C4-2B (cell line): ENCODE measurements around the gene TLNRD1.
"Not testable (repeated sequence)": the region's sequence is repeated elsewhere in the genome, so short reads cannot be mapped to it uniquely, and the experiment has no call there.

ENCODE experiments used
- H3K27ac ChIP-seq: fragments of 450-650 bp; 2 replicates; pipeline ENCODE4 v1.5.1; 2017
- ZFX ChIP-seq: fragments of 450-650 bp; IDR thresholded peaks from 2 replicates; pipeline ENCODE4 v1.6.1; 2017
- TF ChIP-seq, protein P1 (sequence below): fragments of 450-650 bp; conservative IDR thresholded peaks from 2 replicates; pipeline ENCODE4 v1.5.1; 2017; ENCODE audit warnings: mild to moderate bottlenecking

The TLNRD1 gene

DNA sequence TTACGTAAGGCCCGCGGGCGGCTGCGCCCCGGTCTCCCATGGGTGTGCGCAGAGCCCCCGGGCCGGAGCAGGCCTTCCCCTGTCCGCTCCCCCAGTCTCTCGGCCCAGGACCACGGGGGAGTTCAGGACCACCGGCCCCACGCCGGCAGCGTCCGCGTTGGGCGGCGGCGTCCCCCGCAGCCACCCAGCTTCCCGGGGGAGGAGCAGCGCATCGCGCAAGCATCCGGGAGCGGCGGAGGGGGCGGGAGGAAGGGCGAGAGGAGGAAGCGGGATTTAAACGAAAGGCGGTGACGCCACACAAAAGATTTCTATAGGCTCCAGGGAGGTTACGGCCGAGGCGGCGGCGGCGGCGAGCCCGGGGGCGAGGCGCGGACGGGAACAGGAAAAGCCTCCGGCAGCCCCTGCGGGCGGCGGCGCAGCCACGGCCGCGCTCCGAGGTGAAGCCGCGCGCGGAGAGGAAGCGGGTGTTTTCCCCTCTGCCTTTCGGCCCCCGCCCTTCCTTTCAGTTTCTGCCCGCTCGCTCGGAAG is at the start of gene TLNRD1:
TLNRD1 (plus strand) TSS at position 300 of the 528 bp plus-strand sequence. CDS start 1,349 bp downstream, outside the sequence.
- TF ChIP-seq ZFX = no peak
- TF ChIP-seq, protein P1, sequence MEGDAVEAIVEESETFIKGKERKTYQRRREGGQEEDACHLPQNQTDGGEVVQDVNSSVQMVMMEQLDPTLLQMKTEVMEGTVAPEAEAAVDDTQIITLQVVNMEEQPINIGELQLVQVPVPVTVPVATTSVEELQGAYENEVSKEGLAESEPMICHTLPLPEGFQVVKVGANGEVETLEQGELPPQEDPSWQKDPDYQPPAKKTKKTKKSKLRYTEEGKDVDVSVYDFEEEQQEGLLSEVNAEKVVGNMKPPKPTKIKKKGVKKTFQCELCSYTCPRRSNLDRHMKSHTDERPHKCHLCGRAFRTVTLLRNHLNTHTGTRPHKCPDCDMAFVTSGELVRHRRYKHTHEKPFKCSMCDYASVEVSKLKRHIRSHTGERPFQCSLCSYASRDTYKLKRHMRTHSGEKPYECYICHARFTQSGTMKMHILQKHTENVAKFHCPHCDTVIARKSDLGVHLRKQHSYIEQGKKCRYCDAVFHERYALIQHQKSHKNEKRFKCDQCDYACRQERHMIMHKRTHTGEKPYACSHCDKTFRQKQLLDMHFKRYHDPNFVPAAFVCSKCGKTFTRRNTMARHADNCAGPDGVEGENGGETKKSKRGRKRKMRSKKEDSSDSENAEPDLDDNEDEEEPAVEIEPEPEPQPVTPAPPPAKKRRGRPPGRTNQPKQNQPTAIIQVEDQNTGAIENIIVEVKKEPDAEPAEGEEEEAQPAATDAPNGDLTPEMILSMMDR = no peak
- H3K27ac ChIP-seq = peak within 1 kb of the TSS; percentile 100

DNA sequence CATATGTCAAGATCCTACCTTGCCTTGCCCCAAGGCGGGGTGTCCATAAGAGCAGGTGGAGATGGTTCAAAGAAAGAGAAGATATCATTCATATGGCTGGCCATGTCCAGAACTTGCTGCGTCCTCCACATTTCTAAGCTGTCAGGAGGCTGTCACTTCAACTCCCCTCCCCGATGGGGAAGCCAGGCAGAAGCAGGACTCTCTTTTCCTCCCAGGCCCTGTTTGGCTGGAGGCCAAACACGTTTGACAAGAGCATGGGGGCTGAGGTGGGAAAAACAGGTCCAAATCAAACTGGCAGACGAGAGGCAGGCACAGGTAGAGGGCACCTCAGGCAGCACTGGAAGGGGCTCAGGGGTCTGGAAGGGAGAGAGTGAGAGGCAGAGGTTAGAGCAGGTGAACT is 48.8 kb upstream of the TLNRD1 start:
- TF ChIP-seq ZFX = no peak
- TF ChIP-seq, protein P1 = no peak
- H3K27ac ChIP-seq = no peak overlapping the region

DNA sequence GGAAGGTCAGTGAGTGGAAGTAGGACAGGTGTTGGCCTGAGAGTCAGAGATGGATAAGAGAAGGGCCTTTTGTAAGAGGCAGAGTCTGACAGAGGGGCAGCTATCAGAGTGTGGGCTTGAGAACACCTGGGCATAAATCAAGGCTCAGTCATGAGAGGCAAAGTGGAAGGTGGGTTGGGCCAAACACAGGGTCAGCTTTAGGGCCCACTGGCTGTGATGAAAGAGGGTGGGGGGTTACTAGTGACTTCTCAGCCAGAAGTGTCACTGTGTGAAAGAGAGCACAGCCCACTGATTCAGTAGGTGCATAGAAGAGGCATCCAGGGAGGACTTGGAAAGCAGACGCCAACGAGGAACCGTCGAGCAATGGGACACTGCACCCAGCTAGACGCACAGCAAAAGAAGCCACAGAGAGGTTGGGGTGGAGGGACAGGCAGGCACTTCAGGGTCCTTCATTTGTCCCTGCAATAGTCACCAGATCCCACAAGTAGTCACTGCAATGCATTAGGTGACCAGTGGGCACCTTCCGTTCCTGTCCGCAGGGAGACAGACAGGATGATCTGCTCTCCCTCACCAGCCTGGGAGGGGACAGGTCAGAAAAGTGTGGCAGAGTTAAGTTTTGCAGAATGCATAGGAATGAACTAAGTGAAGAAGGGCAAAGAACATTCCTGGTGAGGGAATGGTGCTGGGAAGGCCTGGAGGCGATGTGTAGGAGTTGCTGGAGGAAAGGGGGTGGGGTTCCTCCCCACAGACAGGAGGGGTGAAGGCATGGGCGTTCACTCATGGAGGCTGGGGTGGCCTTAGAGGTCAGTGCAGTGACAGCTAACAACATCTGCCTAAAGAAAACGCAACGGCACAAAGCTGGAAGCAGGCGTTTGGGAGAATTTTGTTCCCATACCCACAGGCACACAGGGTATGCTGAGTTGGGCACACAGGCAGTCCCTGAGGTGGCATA is 47.4 kb upstream of the TLNRD1 start:
- TF ChIP-seq, protein P1 = no peak
- no peak for TF ChIP-seq ZFX
- H3K27ac ChIP-seq = no peak overlapping the region

DNA sequence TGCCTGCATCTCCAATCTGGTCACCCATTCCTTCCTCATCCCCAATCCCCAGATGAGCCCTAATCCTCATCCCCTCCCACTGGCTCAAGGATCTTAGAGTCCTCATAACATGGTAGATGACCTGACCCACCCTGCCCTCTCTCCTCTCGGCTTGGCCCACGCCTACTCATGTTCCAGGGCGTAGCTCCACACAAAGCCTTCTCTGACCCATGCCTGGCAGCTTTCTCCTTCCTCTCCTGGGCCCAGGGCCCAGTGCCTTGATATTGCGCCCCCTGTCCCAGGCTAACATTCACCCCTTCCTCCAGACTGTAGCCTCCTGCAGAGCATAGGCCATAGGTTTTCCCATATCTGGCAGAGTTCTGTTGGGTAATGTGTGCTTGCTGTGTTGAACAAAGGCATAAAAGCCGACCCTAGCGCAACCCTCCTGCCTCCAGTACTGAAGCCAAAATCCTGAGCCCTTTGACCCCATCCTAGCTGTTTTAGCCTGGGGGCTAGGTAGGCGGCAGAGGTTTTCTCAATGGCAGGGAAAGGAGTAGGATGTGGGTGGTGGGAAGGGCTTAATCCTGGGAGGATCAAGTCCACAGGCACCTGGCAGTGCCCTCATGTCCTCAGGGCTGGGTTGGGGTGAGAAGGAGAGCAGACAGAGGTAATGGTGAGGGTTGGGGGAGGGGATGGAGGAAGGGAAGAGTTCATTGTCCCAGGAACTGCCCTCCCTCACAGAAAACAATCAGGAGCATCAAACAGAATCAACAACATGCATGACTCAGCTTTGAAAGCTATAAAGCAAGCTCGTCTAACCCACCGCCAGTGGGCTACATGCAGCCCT is 46.6 kb upstream of the TLNRD1 start:
- H3K27ac ChIP-seq = no peak overlapping the region
- TF ChIP-seq, protein P1 = no peak
- TF ChIP-seq ZFX = no peak

DNA sequence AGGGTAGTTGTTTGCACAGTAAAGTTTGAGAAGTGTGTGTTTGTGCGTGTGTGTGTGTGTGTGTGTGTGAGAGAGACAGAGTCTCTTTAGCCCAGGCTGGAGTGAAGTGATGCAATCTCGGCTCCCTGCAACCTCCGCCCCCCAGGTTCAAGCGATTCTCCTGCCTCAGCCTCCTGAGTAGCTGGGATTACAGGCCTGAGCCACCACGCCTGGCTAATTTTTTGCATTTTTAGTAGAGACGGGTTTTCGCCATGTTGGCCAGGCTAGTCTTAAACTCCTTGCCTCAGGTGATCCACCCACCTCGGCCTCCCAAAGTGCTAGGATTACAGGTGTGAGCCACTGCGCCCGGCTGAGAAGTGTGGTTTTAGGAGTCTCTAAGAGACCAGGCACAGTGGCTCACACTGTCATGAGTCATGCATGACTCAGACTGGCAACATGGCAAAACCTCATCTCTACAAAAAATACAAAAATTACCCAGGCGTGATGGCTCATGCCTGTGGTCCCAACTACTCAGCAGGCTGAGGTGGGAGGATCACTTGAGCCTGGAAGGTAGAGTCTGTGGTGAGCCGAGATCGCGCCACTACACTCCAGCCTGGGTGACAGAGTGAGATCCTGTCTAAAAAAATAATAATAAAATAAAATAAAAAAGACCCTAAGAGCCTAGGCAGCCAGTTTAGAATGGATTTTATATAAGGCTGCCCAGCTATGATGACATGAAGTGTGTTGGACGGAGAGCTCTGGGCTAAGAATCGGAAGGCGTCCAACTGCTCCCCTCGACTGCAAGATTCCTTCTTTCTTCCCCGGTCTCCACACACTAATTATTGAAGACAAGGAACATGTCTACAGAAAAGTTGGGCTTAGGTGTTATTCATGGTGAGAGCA is 44.9 kb upstream of the TLNRD1 start:
- H3K27ac ChIP-seq = not testable (repeated sequence)

DNA sequence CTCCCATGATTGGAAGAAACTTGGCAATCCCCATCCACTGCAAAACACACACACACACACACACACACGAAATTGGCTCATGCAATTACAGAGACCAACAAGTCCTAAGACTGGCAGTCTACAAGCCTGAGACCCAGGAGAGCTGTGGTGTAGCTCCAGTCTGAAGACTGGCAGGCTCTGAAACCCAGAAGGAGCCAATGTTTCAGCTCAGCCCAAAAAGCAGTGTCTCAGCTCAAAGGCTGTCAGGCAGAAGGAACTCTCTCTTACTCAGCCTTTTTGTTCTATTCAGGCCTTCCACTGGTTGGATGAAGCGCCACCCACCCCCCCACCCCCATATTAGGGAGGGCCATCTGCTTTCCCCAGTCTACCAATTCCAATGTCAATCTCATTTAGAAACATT is 43.2 kb upstream of the TLNRD1 start:
- TF ChIP-seq, protein P1 = no peak
- no peak for TF ChIP-seq ZFX
- no peak overlapping the region for H3K27ac ChIP-seq

DNA sequence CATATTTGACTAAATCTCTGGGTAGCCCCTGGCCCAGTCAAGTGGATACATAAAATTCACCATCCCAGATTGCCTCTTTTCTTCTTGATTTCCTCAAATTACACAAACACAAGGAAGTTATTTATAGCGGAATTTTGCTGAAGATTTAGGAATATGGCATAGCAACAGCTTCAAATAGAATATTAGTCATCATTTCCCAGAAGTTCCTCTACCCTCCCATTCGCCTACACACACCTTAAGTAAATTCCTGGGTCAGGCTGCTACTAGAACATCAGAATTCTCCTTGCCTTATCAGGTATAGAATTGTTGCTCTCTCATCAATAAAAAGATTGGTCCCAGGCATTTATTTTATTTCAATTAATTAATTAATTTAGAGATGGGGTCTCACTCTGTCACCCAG is 42.7 kb upstream of the TLNRD1 start:
- H3K27ac ChIP-seq = no peak overlapping the region
- TF ChIP-seq, protein P1 = no peak
- no peak for TF ChIP-seq ZFX
